CD4-positive, CD25-positive, alpha-beta regulatory T cell (primary cell): ENCODE measurements around the gene NCMAP. TPM values are rescaled to one million over a fixed set of nuclear protein-coding genes. Genes with fewer than 3 reads are reported as not detected.

Source experiments
- ATAC-seq, 2 donors: fragments of 150-1000 bp; cut with Tn5 transposase; one replicate each; pipeline ENCODE4 v1.10.0; 2021; ENCODE audit warnings: low read depth in 2 of 2, moderate number of reproducible peaks in 2 of 2, moderate library complexity in 1 of 2
- DNase-seq, 3 donors: peaks; one replicate each; pipeline versions ENCODE4 v3.0.0 to v3.0.0-alpha.2; 2012 to 2022; ENCODE audit warnings: mixed read lengths in 1 of 3
- H3K27ac ChIP-seq: one replicate; pipeline ENCODE4 v1.7.0; 2013; ENCODE audit warnings: mild to moderate bottlenecking, low read length; ENCODE audit not compliant: insufficient read depth, poor library complexity, severe bottlenecking
- H3K27me3 ChIP-seq: one replicate; pipeline ENCODE4 v1.7.0; 2013; ENCODE audit warnings: low read length; ENCODE audit not compliant: control insufficient read depth, insufficient read depth
- H3K36me3 ChIP-seq: one replicate; pipeline ENCODE4 v1.7.0; 2013; ENCODE audit warnings: mild to moderate bottlenecking, low read length, moderate library complexity; ENCODE audit not compliant: control insufficient read depth, insufficient read depth
- H3K4me1 ChIP-seq: 2 replicates; pipeline ENCODE4 v1.7.0; 2013; ENCODE audit warnings: mild to moderate bottlenecking, low read length; ENCODE audit not compliant: insufficient read depth, control insufficient read depth, poor library complexity, severe bottlenecking
- H3K4me3 ChIP-seq: one replicate; pipeline ENCODE4 v1.7.0; 2013; ENCODE audit warnings: low read depth, mild to moderate bottlenecking, low read length, moderate library complexity
- H3K9me3 ChIP-seq, 2 experiments: 1 replicate in 1 of 2; 2 replicates in 1 of 2; pipeline ENCODE4 v1.7.0; 2013; ENCODE audit warnings: low read length in 2 of 2, mild to moderate bottlenecking in 1 of 2, moderate library complexity in 1 of 2; ENCODE audit not compliant: control insufficient read depth in 2 of 2
- H3K27ac Mint-ChIP-seq, 3 donors: one replicate each; pipeline ENCODE4 v1.8.0; 2020 to 2022; ENCODE audit warnings: mild to moderate bottlenecking in 3 of 3, mixed read lengths in 3 of 3, moderate library complexity in 2 of 3
- H3K27me3 Mint-ChIP-seq: one replicate; pipeline ENCODE4 v1.8.0; 2022; ENCODE audit warnings: mild to moderate bottlenecking, mixed read lengths
- H3K36me3 Mint-ChIP-seq: one replicate; pipeline ENCODE4 v1.8.0; 2020; ENCODE audit warnings: mixed read lengths
- H3K4me1 Mint-ChIP-seq, 4 donors: one replicate each; pipeline ENCODE4 v1.8.0; 2020 to 2022; ENCODE audit warnings: mixed read lengths in 4 of 4, mild to moderate bottlenecking in 1 of 4
- H3K4me3 Mint-ChIP-seq, 4 donors: one replicate each; pipeline ENCODE4 v1.8.0; 2020 to 2022; ENCODE audit warnings: mild to moderate bottlenecking in 4 of 4, mixed read lengths in 4 of 4, moderate library complexity in 3 of 4
- H3K9me3 Mint-ChIP-seq, 7 donors: one replicate each; pipeline ENCODE4 v1.8.0; 2020 to 2022; ENCODE audit warnings: mixed read lengths in 7 of 7, mild to moderate bottlenecking in 3 of 7, moderate library complexity in 2 of 7
- polyA plus RNA-seq, 4 donors: library from polyadenylated mRNA; unstranded; fragments of 300-500 nt; fragmentation: Illumina TruSeq; gene quantifications; one replicate each; pipeline ENCODE4 v1.2.3, GENCODE V29; 2021
- total RNA-seq: library from RNA; stranded (reverse); gene quantifications from one replicate; pipeline ENCODE4 v1.2.3, GENCODE V29; 2022

Gene NCMAP
- total and polyA plus RNA-seq, 5 donors from 2014 or later: 0.34 TPM; not detected in 4

DNA sequence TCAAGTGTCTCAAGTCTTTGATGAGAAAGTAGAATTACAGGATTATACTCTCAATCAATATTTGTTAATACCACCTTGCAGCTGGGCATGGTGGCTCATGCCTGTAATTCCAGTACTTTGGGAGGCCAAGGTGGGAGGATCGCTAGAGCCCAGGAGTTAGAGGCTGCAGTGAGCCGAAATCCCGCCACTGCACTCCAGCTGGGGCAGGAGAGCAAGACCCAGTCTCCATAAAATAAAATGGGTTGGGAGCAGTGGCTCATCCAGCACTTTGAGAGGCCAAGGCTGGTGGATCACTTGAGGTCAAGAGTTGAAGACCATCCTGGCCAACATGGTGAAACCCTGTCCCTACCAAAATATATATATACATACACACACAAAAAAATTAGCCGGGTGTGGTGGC lies 1.2 kb upstream of the NCMAP start:
- no peaks in the 10 kb centered on the region for H3K9me3 ChIP-seq
- peaks cover 5 to 22% (median 5%) of the 10 kb centered on the region in 4 donors for H3K4me1 Mint-ChIP-seq
- no peak for DNase-seq
- H3K36me3 ChIP-seq: no peaks in the 10 kb centered on the region
- H3K27ac Mint-ChIP-seq: no peak overlapping the region
- H3K9me3 Mint-ChIP-seq: peaks cover 0 to 6% (median 0%) of the 10 kb centered on the region in 7 donors
- H3K4me3 Mint-ChIP-seq: peak overlapping the region in 3 of 4 donors; percentile 17 to 78 (median 57)
- no peak overlapping the region for H3K27ac ChIP-seq
- no peaks in the 10 kb centered on the region for H3K36me3 Mint-ChIP-seq
- no peak for ATAC-seq
- H3K4me3 ChIP-seq: no peak overlapping the region
- peaks cover 6% of the 10 kb centered on the region for H3K27me3 ChIP-seq
- H3K4me1 ChIP-seq: peaks cover 12% of the 10 kb centered on the region
- peaks cover 43% of the 10 kb centered on the region for H3K27me3 Mint-ChIP-seq

- Histone ChIP-seq H3K36me3 (no peaks in the 10 kb centered on the region), H3K27ac (no peak overlapping the region), H3K9me3 (no peaks in the 10 kb centered on the region), H3K4me3 (no peak overlapping the region), H3K4me1 (peaks cover 12% of the 10 kb centered on the region), H3K27me3 (peaks cover 6% of the 10 kb centered on the region)
- H3K4me1 Mint-ChIP-seq: peaks cover 5 to 22% (median 5%) of the 10 kb centered on the region in 4 donors
- peak overlapping the region; percentile 64 to 70 (median 70) for H3K4me3 Mint-ChIP-seq
- H3K27me3 Mint-ChIP-seq: peaks cover 44% of the 10 kb centered on the region
- DNase-seq (no peak), ATAC-seq (no peak)
- H3K9me3 Mint-ChIP-seq: peaks cover 0 to 6% (median 0%) of the 10 kb centered on the region in 7 donors
- H3K36me3 Mint-ChIP-seq: no peaks in the 10 kb centered on the region
- H3K27ac Mint-ChIP-seq: peak overlapping the region in 2 of 3 donors; percentile 48 to 59
Measured at GRCh38 chr1:24556414-24556795, 518 bp downstream of the NCMAP start.

- Histone ChIP-seq H3K36me3 (no peaks in the 10 kb centered on the region), H3K4me1 (peaks cover 12% of the 10 kb centered on the region), H3K27me3 (peaks cover 6% of the 10 kb centered on the region), H3K4me3 (no peak overlapping the region), H3K9me3 (no peaks in the 10 kb centered on the region), H3K27ac (no peak overlapping the region)
- no peaks in the 10 kb centered on the region for H3K36me3 Mint-ChIP-seq
- peaks cover 0 to 6% (median 0%) of the 10 kb centered on the region in 7 donors for H3K9me3 Mint-ChIP-seq
- ATAC-seq: no peak
- peaks cover 46% of the 10 kb centered on the region for H3K27me3 Mint-ChIP-seq
- DNase-seq: no peak
- H3K27ac Mint-ChIP-seq: peak overlapping the region in 2 of 3 donors; percentile 38 to 59
- H3K4me1 Mint-ChIP-seq: peaks cover 5 to 22% (median 5%) of the 10 kb centered on the region in 4 donors
- H3K4me3 Mint-ChIP-seq: peak overlapping the region in 3 of 4 donors; percentile 61 to 70 (median 64)
Measured at GRCh38 chr1:24557220-24557619, 1.3 kb downstream of the NCMAP start.

GRCh38 chr1:24557711-24558131 lies 1.8 kb downstream of the NCMAP start:
- no peaks in the 10 kb centered on the region for H3K36me3 ChIP-seq
- H3K27me3 ChIP-seq: peaks cover 6% of the 10 kb centered on the region
- no peak overlapping the region for H3K4me3 Mint-ChIP-seq
- H3K27me3 Mint-ChIP-seq: peaks cover 49% of the 10 kb centered on the region
- no peaks in the 10 kb centered on the region for H3K36me3 Mint-ChIP-seq
- H3K4me3 ChIP-seq: no peak overlapping the region
- H3K9me3 ChIP-seq: no peaks in the 10 kb centered on the region
- peaks cover 0 to 6% (median 0%) of the 10 kb centered on the region in 7 donors for H3K9me3 Mint-ChIP-seq
- no peak for ATAC-seq
- H3K4me1 ChIP-seq: peaks cover 12% of the 10 kb centered on the region
- H3K27ac ChIP-seq: no peak overlapping the region
- peaks cover 5 to 27% (median 5%) of the 10 kb centered on the region in 4 donors for H3K4me1 Mint-ChIP-seq
- peak overlapping the region in 1 of 3 donors; percentile 38 for H3K27ac Mint-ChIP-seq
- no peak for DNase-seq

DNA sequence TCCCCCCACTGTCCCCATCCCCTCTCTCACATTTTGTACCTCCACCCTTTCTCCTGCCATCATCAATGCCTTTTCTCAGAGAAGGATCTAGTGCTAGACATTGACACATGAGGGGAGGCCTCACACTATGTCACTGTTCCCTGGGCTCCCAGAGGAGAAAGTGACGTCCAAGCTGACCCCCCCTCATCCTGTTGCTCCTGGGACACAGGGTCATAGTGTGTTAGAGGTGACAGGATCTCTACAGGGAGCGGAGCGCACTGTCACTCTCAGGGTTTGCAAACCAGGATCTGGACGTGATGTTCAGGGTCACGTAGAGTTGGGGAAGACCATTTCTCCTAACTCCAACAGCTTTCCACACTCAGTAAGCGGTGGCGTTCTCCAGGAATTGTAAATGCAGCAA lies 2.6 kb downstream of the NCMAP start:
- Histone ChIP-seq H3K4me3 (no peak overlapping the region), H3K27ac (no peak overlapping the region), H3K36me3 (no peaks in the 10 kb centered on the region), H3K9me3 (no peaks in the 10 kb centered on the region), H3K4me1 (peaks cover 12% of the 10 kb centered on the region), H3K27me3 (peaks cover 6% of the 10 kb centered on the region)
- peaks cover 56% of the 10 kb centered on the region for H3K27me3 Mint-ChIP-seq
- H3K36me3 Mint-ChIP-seq: no peaks in the 10 kb centered on the region
- H3K4me1 Mint-ChIP-seq: peaks cover 5 to 30% (median 7%) of the 10 kb centered on the region in 4 donors
- ATAC-seq: no peak
- H3K9me3 Mint-ChIP-seq: peaks cover 0 to 6% (median 0%) of the 10 kb centered on the region in 7 donors
- H3K4me3 Mint-ChIP-seq: no peak overlapping the region
- no peak for DNase-seq
- H3K27ac Mint-ChIP-seq: no peak overlapping the region

DNA sequence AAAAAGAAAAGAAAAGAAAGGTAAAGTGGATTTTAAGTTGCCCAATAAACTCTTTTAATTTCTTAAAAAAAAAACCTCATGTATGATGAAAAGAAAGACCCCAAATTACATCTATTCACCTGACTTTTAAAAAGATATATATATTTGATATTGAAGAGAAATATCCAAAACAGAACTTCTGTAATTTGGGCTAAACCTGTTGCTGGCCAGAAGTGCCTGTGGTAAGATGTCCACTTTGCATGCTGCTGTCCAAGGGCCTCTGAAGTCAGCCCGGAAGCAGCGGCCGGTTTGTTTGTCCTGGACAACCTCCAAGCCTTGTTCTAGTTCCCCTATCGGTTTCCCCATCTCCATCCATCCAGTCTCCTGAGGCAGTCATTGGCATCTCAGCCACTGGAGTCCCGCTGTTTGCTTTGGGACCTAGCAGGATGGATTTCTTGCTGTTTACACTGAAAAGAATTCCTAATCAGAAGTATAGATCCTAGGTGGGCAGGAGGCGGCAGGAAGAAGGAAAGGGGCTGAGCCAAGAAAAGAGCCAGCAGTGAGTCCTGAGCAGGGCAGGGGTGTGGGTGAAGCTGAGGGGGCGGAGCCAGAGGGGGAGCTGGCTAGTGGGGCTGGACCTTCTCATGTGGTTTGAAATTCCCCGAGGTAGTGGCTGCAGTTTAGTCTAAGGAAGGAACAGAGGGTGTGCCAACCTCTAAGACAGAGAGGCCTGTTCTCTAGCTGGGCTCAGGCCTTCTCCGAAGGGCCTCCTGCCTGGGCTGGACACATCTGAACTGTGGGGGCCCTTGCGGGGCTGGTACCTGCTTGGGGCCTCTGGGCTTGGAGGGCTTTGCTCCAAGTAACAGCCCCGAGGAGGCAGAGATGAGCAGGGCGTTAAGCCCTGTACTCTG lies 3.3 kb downstream of the NCMAP start:
- ATAC-seq (no peak), DNase-seq (no peak)
- peaks cover 6% of the 10 kb centered on the region for H3K27me3 ChIP-seq
- Mint-ChIP-seq H3K9me3 (peaks cover 0 to 6% (median 0%) of the 10 kb centered on the region in 7 donors), H3K36me3 (no peaks in the 10 kb centered on the region), H3K4me1 (peaks cover 5 to 30% (median 7%) of the 10 kb centered on the region in 4 donors), H3K4me3 (no peak overlapping the region), H3K27me3 (peaks cover 54% of the 10 kb centered on the region), H3K27ac (peak overlapping the region in 1 of 3 donors; percentile 17)
- H3K4me3 ChIP-seq: no peak overlapping the region
- H3K27ac ChIP-seq: no peak overlapping the region
- H3K4me1 ChIP-seq: peaks cover 12% of the 10 kb centered on the region
- H3K36me3 ChIP-seq: no peaks in the 10 kb centered on the region
- H3K9me3 ChIP-seq: no peaks in the 10 kb centered on the region

DNA sequence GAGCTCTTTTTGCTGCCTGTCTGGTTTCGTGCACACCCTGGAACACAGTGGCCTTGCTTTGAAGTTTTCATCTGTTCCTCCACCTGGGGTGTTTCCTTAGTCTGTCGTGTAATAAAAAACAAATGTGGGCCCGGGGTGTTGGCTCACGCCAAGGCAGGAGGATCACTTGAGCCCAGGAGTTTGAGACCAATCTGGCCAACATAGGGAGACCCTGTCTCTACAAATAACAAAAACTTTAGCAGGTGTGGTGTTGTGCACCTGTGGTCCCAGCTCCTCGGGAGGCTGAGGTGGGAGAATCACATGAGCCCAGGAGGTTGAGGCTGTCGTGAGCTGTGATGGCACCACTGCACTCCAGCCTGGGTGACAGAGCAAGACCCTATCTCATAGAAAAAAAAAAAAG lies 4.5 kb downstream of the NCMAP start:
- peaks cover 43% of the 10 kb centered on the region for H3K27me3 Mint-ChIP-seq
- no peak overlapping the region for H3K4me3 ChIP-seq
- peaks cover 6% of the 10 kb centered on the region for H3K27me3 ChIP-seq
- H3K9me3 Mint-ChIP-seq: peaks cover 0 to 5% (median 0%) of the 10 kb centered on the region in 7 donors
- H3K4me3 Mint-ChIP-seq: no peak overlapping the region
- H3K4me1 Mint-ChIP-seq: peaks cover 3 to 32% (median 5%) of the 10 kb centered on the region in 4 donors
- ATAC-seq (no peak), DNase-seq (no peak)
- H3K36me3 ChIP-seq: no peaks in the 10 kb centered on the region
- H3K4me1 ChIP-seq: peaks cover 12% of the 10 kb centered on the region
- H3K27ac Mint-ChIP-seq: peak overlapping the region in 1 of 3 donors; percentile 29
- no peaks in the 10 kb centered on the region for H3K36me3 Mint-ChIP-seq
- no peak overlapping the region for H3K27ac ChIP-seq
- H3K9me3 ChIP-seq: no peaks in the 10 kb centered on the region
